ENCODE measurements around the gene SYNJ2.

Gene SYNJ2

DNA sequence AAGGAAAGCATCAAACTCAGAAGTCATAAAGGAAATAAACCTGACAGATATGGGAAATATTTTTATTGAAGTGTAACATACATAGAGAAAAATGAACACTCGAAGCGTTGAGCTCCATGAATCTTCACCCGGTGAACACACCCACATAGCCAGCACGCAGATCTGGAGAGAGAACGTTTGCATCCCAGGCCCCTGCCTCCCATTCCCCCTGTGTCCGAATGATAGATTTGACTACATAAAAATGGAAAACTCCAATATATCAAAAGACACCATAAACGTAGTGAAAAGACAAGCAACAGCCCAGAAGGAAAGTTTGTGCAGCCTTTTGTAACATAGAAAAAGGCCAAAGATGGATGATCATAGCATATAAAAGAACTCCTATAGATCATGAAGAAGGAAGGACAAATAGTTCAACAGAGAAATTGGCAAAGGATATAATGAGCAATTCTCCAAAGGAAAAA lies 17.1 kb downstream of the SYNJ2 start:
- no peak for DNase-seq (ENCODE audit: low spot score)

DNA sequence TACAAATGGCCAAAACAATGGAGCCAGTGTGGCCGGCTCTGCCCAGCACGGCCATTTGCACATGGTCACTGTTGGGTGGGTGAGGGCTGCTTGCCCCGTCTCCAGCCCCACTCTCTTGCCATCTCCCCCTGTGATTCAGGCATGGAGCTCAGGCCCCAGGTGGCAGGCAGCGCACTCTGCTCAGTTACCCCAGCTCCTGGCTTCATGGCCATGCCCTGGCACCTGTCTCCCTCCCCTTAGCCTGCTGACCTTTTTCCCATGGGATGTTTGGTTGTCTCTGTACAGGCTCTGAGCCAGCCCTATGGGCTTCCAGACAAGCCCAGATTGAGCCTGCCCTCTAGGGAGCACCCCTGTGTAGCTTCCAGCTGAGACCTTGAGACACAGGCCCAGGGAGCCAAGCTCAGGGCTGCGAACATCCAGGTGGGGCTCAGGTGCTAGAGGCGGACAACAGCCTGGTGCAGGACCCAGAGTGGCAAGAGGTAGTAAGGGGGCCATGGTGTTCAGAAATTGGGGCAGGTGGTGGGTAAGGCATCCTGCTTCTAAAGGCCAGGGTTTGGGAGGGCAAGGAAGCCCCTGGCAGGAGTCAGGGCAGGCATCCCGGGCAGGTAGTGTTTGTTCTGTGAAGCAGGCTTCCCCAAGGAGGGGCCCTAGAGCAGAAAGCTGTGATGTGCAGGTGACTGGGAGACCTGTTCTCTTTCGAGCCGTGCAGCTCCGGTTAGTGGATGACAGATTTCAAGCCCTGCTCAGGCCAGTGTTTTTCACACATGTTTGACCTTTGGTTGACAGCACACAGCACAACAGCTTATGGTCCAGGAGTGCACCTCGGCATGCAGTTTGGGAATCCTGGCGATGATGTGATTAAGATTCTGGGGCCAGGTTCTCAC lies 17.7 kb downstream of the SYNJ2 start:
- no peak for DNase-seq (ENCODE audit: low spot score)

DNA sequence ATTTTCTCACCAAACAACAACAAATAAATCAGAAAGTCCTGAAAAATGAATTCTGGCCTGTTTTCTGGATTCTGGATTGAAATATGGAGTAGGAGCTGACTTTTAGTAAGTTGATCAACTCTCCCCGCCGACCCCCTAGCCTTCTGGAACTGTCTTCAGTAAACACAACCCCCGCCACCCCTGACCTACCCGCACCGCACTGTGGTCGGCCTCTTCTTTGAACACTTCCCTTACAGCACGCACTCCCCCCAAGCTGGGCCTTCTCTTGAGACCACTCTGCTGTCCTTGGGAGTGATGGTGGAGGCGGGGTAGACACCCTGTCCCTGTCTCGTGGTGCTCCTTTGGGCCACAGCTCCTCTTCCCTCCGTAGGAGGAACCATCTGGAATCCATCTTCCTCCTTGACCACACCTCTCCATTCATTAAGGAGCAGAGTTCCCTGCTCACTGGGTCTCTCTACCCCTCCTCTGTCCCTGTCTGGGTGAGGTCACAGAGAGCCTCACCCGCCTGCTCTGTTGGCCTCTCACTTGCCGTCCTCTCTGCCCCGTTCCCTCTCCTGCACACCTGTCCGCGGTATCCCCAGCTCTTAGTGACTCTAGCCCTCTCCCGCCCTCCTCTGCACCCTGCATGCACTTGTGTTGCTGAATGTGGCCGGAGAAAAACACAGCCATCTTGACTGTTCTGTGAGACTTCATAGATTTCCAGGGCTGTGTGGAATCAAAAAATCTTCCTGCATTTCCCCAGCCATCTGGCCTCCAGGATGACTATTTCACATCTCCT lies 19.1 kb downstream of the SYNJ2 start:
- DNase-seq (ENCODE audit: low spot score) = no peak

GRCh38 chr6:158002249-158002950 lies 20.7 kb downstream of the SYNJ2 start:
- DNase-seq (ENCODE audit: low spot score) = no peak

DNA sequence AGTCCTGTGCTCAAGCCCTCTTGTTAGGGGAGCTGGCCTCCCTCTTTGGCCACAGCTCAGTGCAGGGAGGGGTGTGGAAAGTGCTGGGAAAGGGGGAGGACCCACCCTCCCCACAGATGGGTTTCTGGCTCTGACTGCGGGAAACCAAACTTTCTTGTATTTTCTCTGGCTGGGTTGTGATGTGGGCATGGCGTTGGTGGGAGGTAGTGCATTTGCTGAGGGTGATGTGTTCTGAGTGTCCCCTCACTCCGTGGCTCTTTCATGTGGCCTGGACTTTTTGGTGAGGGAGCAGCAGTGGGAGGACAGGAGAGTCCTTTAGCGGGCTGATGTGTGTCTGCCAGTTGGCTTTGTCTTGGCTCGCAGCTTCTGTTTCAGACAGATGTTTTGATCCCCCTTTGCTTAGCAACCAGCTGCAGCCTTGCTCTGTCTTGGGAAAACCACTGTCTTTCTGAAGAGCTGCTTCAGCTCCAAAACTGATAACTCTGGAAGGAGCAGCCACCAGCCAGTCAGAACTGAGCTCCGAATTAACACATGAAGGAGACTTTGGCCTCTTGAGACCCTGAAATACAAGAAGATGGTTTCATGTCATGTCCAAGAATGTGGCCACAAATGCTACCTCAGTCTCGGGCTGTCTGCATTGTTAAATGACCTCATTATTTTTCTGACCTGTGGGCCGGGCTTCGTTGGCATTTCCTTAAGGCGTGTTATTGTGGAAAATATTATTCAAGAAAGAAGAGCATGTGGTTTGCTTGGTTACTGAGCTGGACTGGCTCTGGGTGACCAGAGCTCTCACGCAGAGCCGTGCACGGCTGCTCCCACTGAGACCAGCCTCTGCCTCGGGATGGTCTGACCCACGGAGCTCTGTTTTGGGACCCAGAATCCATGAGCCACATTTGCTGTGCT lies 21.5 kb downstream of the SYNJ2 start:
- DNase-seq (ENCODE audit: low spot score) = no peak

DNA sequence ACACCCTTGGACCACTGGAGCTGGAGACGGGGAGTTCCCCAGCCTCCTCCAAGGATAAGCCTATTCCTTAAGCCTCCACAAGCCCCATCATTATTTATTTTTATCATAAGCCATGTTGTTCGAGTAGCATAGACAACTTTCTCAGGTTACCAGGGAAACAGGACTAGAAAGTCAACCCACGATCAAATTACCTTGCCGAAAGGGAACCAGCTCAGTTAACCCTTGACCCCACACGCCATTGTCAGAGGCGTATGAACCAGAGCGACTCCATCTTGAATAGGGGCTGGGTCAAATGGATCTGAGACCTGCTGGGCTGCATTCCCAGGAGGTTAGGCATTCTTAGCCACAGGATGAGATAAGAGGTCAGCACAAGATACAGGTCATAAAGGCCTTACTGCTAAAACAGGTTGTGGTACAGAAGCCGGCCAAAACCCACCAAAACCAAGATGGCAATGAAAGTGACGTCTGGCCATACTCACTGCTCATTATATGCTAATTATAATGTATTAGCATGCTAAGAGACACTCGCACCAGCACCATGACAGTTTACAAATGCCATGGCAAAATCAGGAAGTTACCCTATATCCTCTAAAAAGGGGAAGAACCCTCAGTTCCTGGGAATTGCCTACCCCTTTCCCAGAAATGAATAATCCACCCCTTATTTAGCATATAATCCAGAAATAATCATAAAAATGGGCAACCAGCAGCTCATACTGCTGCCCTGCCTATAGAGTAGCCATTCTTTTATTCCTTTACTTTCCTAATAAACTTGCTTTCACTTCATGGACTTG lies 22.4 kb downstream of the SYNJ2 start:
- no peak for DNase-seq (ENCODE audit: low spot score)

GRCh38 chr6:158004701-158005095 lies 23.0 kb downstream of the SYNJ2 start:
- DNase-seq (ENCODE audit: low spot score) = no peak

- no peak for DNase-seq (ENCODE audit: low spot score)
Measured at GRCh38 chr6:158005626-158006180, 24.0 kb downstream of the SYNJ2 start.

- no peak for DNase-seq (ENCODE audit: low spot score)
Measured at GRCh38 chr6:158006331-158006730, 24.7 kb downstream of the SYNJ2 start.

- no peak for DNase-seq (ENCODE audit: low spot score)
Measured at GRCh38 chr6:158006821-158007570, 25.3 kb downstream of the SYNJ2 start.

DNA sequence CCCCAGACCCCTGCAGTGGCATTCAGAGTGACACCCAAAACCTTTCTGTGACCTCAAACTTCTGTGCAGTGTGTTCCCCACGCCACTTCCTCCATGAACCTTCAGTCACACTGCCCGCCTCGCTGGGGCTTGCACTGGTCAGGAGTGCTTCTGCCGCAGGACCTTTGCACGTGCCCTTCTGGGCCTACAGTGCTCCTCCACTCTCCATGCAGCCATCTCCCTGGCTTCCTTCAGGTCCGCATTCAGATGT lies 27.1 kb downstream of the SYNJ2 start:
- DNase-seq (ENCODE audit: low spot score) = no peak

- DNase-seq (ENCODE audit: low spot score) = peak; percentile 45
Measured at GRCh38 chr6:158009114-158009891, 27.6 kb downstream of the SYNJ2 start.

GRCh38 chr6:158009935-158010585 lies 28.4 kb downstream of the SYNJ2 start:
- DNase-seq (ENCODE audit: low spot score) = no peak

DNA sequence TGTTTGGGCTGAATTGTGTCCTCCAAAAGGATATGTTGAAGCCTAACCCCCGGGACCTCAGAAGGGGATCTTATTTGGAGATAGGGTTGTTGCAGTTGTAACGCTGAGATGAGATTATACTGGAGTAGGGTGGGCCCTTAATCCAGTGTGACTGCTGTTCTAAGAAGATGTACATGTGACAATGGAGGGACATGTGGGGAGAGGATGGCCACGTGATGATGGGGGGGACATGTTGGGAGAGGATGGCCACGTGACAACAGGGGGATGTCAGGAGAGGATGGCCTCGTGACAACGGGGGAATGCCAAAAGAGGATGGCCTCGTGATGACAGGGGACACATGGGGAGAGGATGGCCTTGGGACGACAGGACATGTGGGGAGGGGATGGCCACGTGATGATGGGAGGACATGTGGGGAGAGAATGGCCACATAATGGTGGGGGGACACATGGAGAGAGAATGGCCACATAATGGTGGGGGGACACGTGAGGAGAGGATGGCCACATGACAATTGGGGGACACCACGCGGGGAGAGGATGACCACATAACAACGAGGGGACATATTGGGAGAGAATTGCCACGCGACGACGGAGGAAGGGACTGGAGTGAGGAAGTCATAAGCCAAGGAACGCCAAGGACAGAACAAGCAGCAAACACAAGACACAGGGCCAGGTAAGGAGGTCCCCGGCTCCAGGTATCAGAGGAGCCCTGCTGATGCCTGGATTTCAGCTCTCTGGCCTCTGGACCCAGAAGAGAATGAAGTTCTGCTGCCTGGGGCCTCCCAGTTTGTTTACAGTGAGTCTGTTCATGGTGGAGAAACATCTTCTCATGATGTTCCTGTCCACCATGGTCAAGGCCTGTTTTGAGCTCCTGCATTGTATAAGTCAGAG lies 29.2 kb downstream of the SYNJ2 start:
- no peak for DNase-seq (ENCODE audit: low spot score)

GRCh38 chr6:158011478-158011920 lies 29.8 kb downstream of the SYNJ2 start:
- no peak for DNase-seq (ENCODE audit: low spot score)

DNA sequence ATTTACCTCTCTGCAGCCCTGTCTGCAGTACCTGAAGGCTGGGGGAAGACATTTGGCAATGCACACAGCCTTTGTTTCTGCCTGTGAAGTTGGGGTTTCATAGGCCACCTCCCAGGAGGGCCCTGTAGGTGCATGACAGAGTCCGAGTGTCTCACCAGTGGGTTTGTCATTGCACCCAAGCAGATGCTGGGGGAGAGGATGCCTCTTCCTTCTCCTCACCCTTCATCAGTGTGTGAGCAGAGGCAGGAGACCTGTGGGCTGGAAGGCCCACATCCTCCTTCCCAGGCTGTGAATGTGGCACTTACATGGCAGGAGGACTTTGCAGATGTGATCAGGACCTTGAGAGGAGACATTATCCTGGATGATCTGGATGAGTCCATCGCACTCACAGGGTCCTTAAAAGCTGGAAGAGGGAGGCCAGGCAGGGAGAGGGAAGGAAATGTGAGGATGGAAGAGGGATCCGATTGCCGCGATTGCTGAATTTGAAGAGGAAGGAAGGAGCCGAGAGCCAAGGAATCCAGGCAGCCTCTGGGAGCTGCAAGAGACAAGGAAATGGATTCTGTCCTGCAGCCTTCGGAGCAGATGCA lies 30.4 kb downstream of the SYNJ2 start:
- DNase-seq (ENCODE audit: low spot score) = no peak

DNA sequence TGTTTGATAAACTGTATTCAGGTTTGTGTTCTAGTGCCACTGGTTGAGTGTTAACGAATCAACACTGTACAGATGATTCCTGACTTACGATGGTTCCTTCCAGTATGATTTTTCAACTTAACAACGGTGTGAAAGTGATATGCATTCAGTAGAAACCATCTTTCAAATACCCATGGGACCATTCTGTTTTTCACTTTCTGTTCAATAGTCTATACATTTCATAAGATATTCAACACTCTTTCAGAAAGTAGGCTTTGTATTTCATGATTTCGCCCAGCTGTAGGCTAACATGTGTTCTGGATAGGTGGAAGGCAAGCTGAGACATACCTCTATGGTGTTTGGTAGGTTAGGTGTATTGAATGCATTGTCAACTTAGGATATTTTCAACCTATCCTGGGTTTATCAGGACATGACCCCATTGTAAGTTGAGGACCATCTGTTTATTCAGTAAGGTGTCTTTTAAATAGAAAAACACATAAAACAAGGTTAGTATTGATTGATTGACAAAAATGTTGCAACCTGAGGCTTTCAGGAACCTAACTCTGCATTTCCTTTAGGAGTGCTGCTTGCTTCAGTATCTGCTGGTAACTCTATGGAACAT lies 32.3 kb downstream of the SYNJ2 start:
- no peak for DNase-seq (ENCODE audit: low spot score)
